Astrocyte of the cerebellum (primary cell): ENCODE measurements around the gene GGACT.

ENCODE experiments used
- DNase-seq: peaks from one replicate; pipeline ENCODE4 v3.0.0-alpha.2; 2011; ENCODE audit warnings: low read depth
- H3K4me3 ChIP-seq: 2 replicates; pipeline ENCODE4 v1.5.1; 2011; ENCODE audit warnings: mild to moderate bottlenecking, low read depth, low read length, moderate library complexity
- in situ Hi-C: cut with HindIII; loops from 2 replicates; pipeline ENCODE4 v1.10.0; 2017; ENCODE audit warnings: low sequenced_read_pairs
- TF ChIP-seq, protein P1 (sequence below): IDR thresholded peaks from 2 replicates; pipeline ENCODE4 v1.5.1; 2012; ENCODE audit warnings: low read length, low read depth, moderate library complexity, mild to moderate bottlenecking; ENCODE audit errors: missing control alignments

The GGACT gene

DNA sequence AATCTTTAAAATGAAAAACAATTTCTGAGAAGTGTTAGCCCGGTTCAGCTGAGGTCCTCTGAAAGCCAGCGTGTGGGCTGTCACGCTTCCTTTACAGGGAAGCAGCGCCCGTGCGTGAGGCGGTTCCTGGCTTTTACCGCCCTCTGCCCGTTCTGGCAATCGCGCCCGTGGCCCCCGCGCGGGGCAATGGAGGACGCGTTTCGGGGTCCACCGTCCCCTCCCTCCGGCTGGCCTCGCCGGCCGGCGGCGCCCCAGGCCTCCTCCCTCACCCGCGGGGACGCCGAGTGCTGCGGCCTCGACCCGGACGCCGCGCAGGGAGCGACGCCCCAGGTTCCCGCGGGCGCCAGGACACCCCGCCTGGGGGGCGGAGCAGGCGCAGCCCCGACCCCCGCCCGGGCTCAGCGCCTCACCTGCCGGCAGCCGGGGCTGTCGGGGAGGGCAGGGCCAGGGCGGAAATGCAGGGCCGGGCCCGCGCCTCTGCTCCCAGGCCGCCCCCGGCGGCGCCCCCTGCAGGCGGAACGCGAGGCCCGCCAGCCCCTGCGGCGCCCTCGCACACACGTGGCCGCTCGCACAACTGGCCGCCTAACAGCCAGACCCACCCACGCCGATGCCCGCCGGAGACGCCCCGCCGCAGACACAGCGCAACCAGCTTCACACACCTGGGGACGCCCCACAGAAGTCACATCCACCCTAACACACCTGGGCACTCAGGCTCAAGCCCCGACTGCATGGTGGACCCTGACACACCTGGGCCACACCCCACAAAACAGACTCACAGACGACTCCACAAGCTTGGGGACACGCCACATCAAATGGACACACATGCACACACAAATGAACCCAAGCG is at the start of gene GGACT:
Gene GGACT, minus strand, starts transcription at position 459 of the 847 bp plus-strand sequence. CDS start 56,198 bp downstream, outside the sequence.
- in situ Hi-C loops, result no loop called here

DNA sequence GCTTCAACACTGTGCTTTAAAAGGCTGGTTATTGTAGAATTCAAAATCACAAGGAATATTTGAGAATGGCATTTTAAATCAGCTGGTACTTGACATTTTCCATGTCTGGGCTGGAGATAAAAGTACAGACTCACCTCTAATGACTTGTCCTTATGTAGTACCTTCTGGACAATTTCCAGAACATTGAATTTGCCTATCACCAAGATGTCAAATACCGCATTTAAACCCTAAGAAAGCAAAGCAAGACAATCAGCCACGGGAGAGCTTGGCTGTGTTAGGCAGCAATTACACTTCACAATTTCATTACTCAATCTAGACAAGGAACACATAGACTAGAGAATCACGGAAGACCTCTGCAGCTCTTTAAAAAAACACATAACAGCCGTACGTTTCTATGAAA is 49.2 kb upstream of the GGACT start:
- TF ChIP-seq, protein P1, sequence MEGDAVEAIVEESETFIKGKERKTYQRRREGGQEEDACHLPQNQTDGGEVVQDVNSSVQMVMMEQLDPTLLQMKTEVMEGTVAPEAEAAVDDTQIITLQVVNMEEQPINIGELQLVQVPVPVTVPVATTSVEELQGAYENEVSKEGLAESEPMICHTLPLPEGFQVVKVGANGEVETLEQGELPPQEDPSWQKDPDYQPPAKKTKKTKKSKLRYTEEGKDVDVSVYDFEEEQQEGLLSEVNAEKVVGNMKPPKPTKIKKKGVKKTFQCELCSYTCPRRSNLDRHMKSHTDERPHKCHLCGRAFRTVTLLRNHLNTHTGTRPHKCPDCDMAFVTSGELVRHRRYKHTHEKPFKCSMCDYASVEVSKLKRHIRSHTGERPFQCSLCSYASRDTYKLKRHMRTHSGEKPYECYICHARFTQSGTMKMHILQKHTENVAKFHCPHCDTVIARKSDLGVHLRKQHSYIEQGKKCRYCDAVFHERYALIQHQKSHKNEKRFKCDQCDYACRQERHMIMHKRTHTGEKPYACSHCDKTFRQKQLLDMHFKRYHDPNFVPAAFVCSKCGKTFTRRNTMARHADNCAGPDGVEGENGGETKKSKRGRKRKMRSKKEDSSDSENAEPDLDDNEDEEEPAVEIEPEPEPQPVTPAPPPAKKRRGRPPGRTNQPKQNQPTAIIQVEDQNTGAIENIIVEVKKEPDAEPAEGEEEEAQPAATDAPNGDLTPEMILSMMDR, result no peak
- DNase-seq, result no peak
- no peak overlapping the region for H3K4me3 ChIP-seq
- in situ Hi-C loops, result no loop called here

More for the DNA sequence above, at the start of gene GGACT:
- TF ChIP-seq, protein P1, result peak; percentile 33
- no peak for DNase-seq
- peak within 1 kb of the TSS; percentile 40 for H3K4me3 ChIP-seq

- in situ Hi-C loops, result no loop called here
- H3K4me3 ChIP-seq, result no peak overlapping the region
- no peak for DNase-seq
- TF ChIP-seq, protein P1, result no peak
Observed at GRCh38 chr13:100637380-100637779, 48.8 kb upstream of the GGACT start.

DNA sequence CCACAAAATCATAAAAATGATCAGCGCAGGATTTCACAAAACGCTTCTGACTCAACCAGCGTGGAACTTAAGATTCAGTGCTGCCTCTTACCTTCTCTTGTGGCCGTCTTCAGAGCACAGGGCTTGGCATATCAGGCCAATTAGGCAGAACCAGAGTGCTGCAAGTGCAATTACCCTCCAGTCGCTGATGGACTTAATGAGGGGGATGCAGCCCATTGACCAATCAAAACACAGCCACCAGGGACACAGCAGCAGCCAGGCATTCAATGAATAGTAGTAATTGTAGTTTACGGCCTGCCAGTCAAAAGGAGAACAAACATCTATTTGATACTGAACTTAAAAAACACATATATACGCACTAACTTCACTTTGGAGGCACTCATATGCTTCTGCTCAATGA is 47.9 kb upstream of the GGACT start:
- in situ Hi-C loops, result no loop called here
- H3K4me3 ChIP-seq, result no peak overlapping the region
- DNase-seq, result no peak
- TF ChIP-seq, protein P1, result no peak

GRCh38 chr13:100636004-100636403 is 47.4 kb upstream of the GGACT start:
- in situ Hi-C loops, result no loop called here

GRCh38 chr13:100634696-100635095 is 46.1 kb upstream of the GGACT start:
- DNase-seq, result no peak
- in situ Hi-C loops, result no loop called here
- TF ChIP-seq, protein P1, result no peak
- H3K4me3 ChIP-seq, result no peak overlapping the region

More at GRCh38 chr13:100636004-100636403, 47.4 kb upstream of the GGACT start:
- no peak for DNase-seq
- no peak overlapping the region for H3K4me3 ChIP-seq
- TF ChIP-seq, protein P1, result no peak
